ENCODE data around the gene ZNF488. TPM values are rescaled to one million over a fixed set of nuclear protein-coding genes. Genes with fewer than 3 reads are reported as not detected.

ZNF488 gene
- total and polyA plus RNA-seq, 4 experiments from 2014 or later, result 0.20 TPM; not detected in 3

DNA sequence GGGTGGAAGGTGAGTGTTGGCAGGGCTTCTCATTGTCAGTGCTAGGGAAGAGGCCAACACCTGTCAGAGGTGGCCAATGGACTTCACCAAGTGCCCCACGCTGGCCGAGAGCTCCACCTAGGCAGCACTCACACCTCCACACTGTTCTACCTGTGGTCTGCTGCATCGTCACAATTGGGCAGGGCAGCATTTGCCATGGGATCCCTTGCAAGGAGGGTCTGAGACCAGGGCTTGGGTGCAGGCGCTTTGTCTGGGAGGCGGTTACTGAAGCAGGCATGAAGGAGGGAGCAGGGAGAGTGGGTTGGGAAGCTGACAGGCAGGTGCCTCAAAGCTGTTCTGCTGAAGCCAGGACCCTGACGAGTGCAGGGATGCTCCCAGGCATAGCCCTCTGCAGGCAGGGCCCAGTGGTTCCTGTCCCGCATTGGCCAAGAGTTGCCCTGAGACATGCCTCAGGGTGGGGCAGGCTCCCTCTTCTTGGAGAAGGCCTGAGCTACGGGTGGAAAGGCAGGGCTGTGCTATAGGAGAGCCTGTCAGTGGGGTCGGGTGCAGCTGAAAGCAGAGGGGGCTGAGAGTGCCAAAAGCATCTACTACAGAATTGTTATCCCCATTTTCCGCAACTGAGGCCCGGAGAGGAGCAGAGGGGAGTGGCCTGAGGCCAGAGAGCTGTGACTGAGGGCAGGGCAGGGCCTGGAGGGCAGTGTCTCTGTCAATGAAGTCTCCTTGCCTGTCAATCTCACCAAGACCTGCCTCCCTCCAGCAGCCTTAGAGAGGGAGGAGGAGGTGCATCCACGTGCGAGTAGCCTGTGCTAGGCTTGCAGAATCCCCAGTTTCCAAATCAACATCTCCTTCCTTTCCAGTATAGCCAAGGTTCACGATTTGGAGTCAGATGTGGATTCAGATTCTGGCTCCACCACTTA, 31.9 kb downstream of the ZNF488 start:
- no peaks in the 10 kb centered on the region for H3K4me1 Mint-ChIP-seq
- H3K27me3 ChIP-seq (ENCODE audit: insufficient read depth, low read length), result no peaks in the 10 kb centered on the region
- no peaks in the 10 kb centered on the region for H3K27me3 Mint-ChIP-seq
- no peak overlapping the region for H3K4me3 Mint-ChIP-seq
- ChIA-PET POLR2A (ENCODE audit: partially characterized antibody) (no interaction called here), CTCF (ENCODE audit: partially characterized antibody) (interaction anchor here (2.1 kb wide), 1 partner anchor 11 kb away, joined by 8 read pairs; no protein-coding TSS in a partner anchor)
- no peaks in the 10 kb centered on the region for H3K4me1 ChIP-seq (ENCODE audit: insufficient read depth, low read length)
- H3K4me3 ChIP-seq (ENCODE audit: low read length in 2 of 2), result no peak overlapping the region
- no peak overlapping the region for H3K27ac ChIP-seq (ENCODE audit: low read depth, low read length)
- H3K27ac Mint-ChIP-seq, result no peak overlapping the region
- intact Hi-C loops (cut with micrococcal nuclease), result no loop called here
- no peaks in the 10 kb centered on the region for H3K36me3 Mint-ChIP-seq
- no peaks in the 10 kb centered on the region for H3K36me3 ChIP-seq (ENCODE audit: insufficient read depth, low read length)
- no peaks in the 10 kb centered on the region for H3K9me3 ChIP-seq (ENCODE audit: control insufficient read depth in 1 of 2, low read length in 2 of 2)
- no peaks in the 10 kb centered on the region for H3K9me3 Mint-ChIP-seq
- DNase-seq, result no peak

DNA sequence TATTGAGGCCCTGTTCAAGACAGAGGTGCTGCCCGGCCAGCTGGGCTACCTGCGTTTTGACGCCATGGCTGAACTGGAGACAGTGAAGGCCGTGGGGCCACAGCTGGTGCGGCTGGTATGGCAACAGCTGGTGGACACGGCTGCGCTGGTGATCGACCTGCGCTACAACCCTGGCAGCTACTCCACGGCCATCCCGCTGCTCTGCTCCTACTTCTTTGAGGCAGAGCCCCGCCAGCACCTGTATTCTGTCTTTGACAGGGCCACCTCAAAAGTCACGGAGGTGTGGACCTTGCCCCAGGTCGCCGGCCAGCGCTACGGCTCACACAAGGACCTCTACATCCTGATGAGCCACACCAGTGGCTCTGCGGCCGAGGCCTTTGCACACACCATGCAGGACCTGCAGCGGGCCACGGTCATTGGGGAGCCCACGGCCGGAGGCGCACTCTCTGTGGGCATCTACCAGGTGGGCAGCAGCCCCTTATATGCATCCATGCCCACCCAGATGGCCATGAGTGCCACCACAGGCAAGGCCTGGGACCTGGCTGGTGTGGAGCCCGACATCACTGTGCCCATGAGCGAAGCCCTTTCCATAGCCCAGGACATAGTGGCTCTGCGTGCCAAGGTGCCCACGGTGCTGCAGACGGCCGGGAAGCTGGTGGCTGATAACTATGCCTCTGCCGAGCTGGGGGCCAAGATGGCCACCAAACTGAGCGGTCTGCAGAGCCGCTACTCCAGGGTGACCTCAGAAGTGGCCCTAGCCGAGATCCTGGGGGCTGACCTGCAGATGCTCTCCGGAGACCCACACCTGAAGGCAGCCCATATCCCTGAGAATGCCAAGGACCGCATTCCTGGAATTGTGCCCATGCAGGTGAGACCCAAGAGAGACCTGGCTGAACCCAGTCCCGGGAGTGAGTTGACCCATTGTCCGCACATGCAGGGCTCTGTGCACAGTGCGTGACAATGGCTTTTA, 33.1 kb downstream of the ZNF488 start:
- no peak for DNase-seq
- no peaks in the 10 kb centered on the region for H3K36me3 ChIP-seq (ENCODE audit: insufficient read depth, low read length)
- H3K4me1 ChIP-seq (ENCODE audit: insufficient read depth, low read length), result no peaks in the 10 kb centered on the region
- no peaks in the 10 kb centered on the region for H3K27me3 Mint-ChIP-seq
- H3K9me3 Mint-ChIP-seq, result no peaks in the 10 kb centered on the region
- H3K4me3 Mint-ChIP-seq, result no peak overlapping the region
- no peaks in the 10 kb centered on the region for H3K36me3 Mint-ChIP-seq
- no peaks in the 10 kb centered on the region for H3K9me3 ChIP-seq (ENCODE audit: control insufficient read depth in 1 of 2, low read length in 2 of 2)
- no peak overlapping the region for H3K4me3 ChIP-seq (ENCODE audit: low read length in 2 of 2)
- H3K27me3 ChIP-seq (ENCODE audit: insufficient read depth, low read length), result no peaks in the 10 kb centered on the region
- no peak overlapping the region for H3K27ac ChIP-seq (ENCODE audit: low read depth, low read length)
- ChIA-PET CTCF (ENCODE audit: partially characterized antibody) (interaction anchor here (1.2 kb wide), 1 partner anchor 10 kb away, joined by 4 read pairs; no protein-coding TSS in a partner anchor), POLR2A (ENCODE audit: partially characterized antibody) (no interaction called here)
- intact Hi-C loops (cut with micrococcal nuclease), result no loop called here
- no peak overlapping the region for H3K27ac Mint-ChIP-seq
- H3K4me1 Mint-ChIP-seq, result no peaks in the 10 kb centered on the region

- Histone ChIP-seq H3K4me3 (ENCODE audit: low read length in 2 of 2) (no peak overlapping the region), H3K4me1 (ENCODE audit: insufficient read depth, low read length) (no peaks in the 10 kb centered on the region), H3K27ac (ENCODE audit: low read depth, low read length) (no peak overlapping the region), H3K36me3 (ENCODE audit: insufficient read depth, low read length) (no peaks in the 10 kb centered on the region), H3K27me3 (ENCODE audit: insufficient read depth, low read length) (no peaks in the 10 kb centered on the region), H3K9me3 (ENCODE audit: control insufficient read depth in 1 of 2, low read length in 2 of 2) (no peaks in the 10 kb centered on the region)
- intact Hi-C loops (cut with micrococcal nuclease), result no loop called here
- Mint-ChIP-seq H3K27ac (no peak overlapping the region), H3K9me3 (no peaks in the 10 kb centered on the region), H3K4me3 (no peak overlapping the region), H3K36me3 (no peaks in the 10 kb centered on the region), H3K27me3 (no peaks in the 10 kb centered on the region), H3K4me1 (no peaks in the 10 kb centered on the region)
- DNase-seq, result no peak
- POLR2A ChIA-PET (ENCODE audit: partially characterized antibody), result no interaction called here
- CTCF ChIA-PET (ENCODE audit: partially characterized antibody), result interaction anchor here (1.2 kb wide), 1 partner anchor 9 kb away, joined by 4 read pairs; no protein-coding TSS in a partner anchor
Observed at GRCh38 chr10:47349941-47350371, 34.1 kb downstream of the ZNF488 start.

GRCh38 chr10:47349516-47349915, 34.6 kb downstream of the ZNF488 start:
- no peak overlapping the region for H3K4me3 ChIP-seq (ENCODE audit: low read length in 2 of 2)
- no peaks in the 10 kb centered on the region for H3K36me3 ChIP-seq (ENCODE audit: insufficient read depth, low read length)
- no peaks in the 10 kb centered on the region for H3K9me3 ChIP-seq (ENCODE audit: control insufficient read depth in 1 of 2, low read length in 2 of 2)
- Mint-ChIP-seq H3K9me3 (no peaks in the 10 kb centered on the region), H3K4me3 (no peak overlapping the region), H3K27me3 (no peaks in the 10 kb centered on the region), H3K4me1 (no peaks in the 10 kb centered on the region), H3K36me3 (no peaks in the 10 kb centered on the region), H3K27ac (no peak overlapping the region)
- H3K27ac ChIP-seq (ENCODE audit: low read depth, low read length), result no peak overlapping the region
- no peaks in the 10 kb centered on the region for H3K4me1 ChIP-seq (ENCODE audit: insufficient read depth, low read length)
- H3K27me3 ChIP-seq (ENCODE audit: insufficient read depth, low read length), result no peaks in the 10 kb centered on the region
- CTCF ChIA-PET (ENCODE audit: partially characterized antibody), result no interaction called here
- DNase-seq, result no peak
- POLR2A ChIA-PET (ENCODE audit: partially characterized antibody), result no interaction called here
- intact Hi-C loops (cut with micrococcal nuclease), result no loop called here

- no peak overlapping the region for H3K27ac ChIP-seq (ENCODE audit: low read depth, low read length)
- H3K4me1 ChIP-seq (ENCODE audit: insufficient read depth, low read length), result no peaks in the 10 kb centered on the region
- no peaks in the 10 kb centered on the region for H3K27me3 ChIP-seq (ENCODE audit: insufficient read depth, low read length)
- H3K9me3 Mint-ChIP-seq, result no peaks in the 10 kb centered on the region
- intact Hi-C loops (cut with micrococcal nuclease), result no loop called here
- no peak overlapping the region for H3K27ac Mint-ChIP-seq
- DNase-seq, result no peak
- H3K4me1 Mint-ChIP-seq, result no peaks in the 10 kb centered on the region
- POLR2A ChIA-PET (ENCODE audit: partially characterized antibody), result no interaction called here
- H3K4me3 ChIP-seq (ENCODE audit: low read length in 2 of 2), result no peak overlapping the region
- no peaks in the 10 kb centered on the region for H3K36me3 ChIP-seq (ENCODE audit: insufficient read depth, low read length)
- H3K36me3 Mint-ChIP-seq, result no peaks in the 10 kb centered on the region
- H3K27me3 Mint-ChIP-seq, result no peaks in the 10 kb centered on the region
- no peaks in the 10 kb centered on the region for H3K9me3 ChIP-seq (ENCODE audit: control insufficient read depth in 1 of 2, low read length in 2 of 2)
- CTCF ChIA-PET (ENCODE audit: partially characterized antibody), result no interaction called here
- no peak overlapping the region for H3K4me3 Mint-ChIP-seq
Observed at GRCh38 chr10:47348661-47349470, 35.2 kb downstream of the ZNF488 start.

GRCh38 chr10:47348138-47348651, 35.9 kb downstream of the ZNF488 start, which contains the start of gene RBP3:
RBP3 (plus strand) TSS chr10:47348363; CDS start chr10:47348485, 122 bp downstream.
- intact Hi-C loops (cut with micrococcal nuclease), result no loop called here
- Mint-ChIP-seq H3K4me3 (no peak within 1 kb of the TSS), H3K27me3 (no peaks in the 10 kb centered on the region), H3K9me3 (no peaks in the 10 kb centered on the region), H3K4me1 (no peaks in the 10 kb centered on the region), H3K27ac (peak within 1 kb of the TSS in 1 of 7 donors; percentile 20), H3K36me3 (no peaks in the 10 kb centered on the region)
- H3K27me3 ChIP-seq (ENCODE audit: insufficient read depth, low read length), result no peaks in the 10 kb centered on the region
- H3K36me3 ChIP-seq (ENCODE audit: insufficient read depth, low read length), result no peaks in the 10 kb centered on the region
- H3K4me1 ChIP-seq (ENCODE audit: insufficient read depth, low read length), result no peaks in the 10 kb centered on the region
- H3K9me3 ChIP-seq (ENCODE audit: control insufficient read depth in 1 of 2, low read length in 2 of 2), result no peaks in the 10 kb centered on the region
- H3K4me3 ChIP-seq (ENCODE audit: low read length in 2 of 2), result no peak within 1 kb of the TSS
- H3K27ac ChIP-seq (ENCODE audit: low read depth, low read length), result no peak within 1 kb of the TSS
- POLR2A ChIA-PET (ENCODE audit: partially characterized antibody), result no interaction called here
- CTCF ChIA-PET (ENCODE audit: partially characterized antibody), result interaction anchor here (0.7 kb wide), 1 partner anchor 35 kb away, joined by 3 read pairs; no protein-coding TSS in a partner anchor
- DNase-seq, result no peak
